Measurements from ENCODE around the gene CHRD. TPM values are rescaled to one million over a fixed set of nuclear protein-coding genes. Genes with fewer than 3 reads are reported as not detected.

The CHRD gene
- total and polyA plus RNA-seq, 2 donors, result 0.24 to 2.5 TPM

- DNase-seq (ENCODE audit: low read depth in 6 of 9, low spot score in 9 of 9), result no peak
- Histone ChIP-seq H3K27me3 (ENCODE audit: control insufficient read depth in 2 of 2, insufficient read depth in 1 of 2, low read length in 1 of 2) (peaks cover 7 to 42% of the 10 kb centered on the region in 2 donors), H3K27ac (ENCODE audit: low read depth in 1 of 2, low read length in 1 of 2) (no peak overlapping the region), H3K36me3 (ENCODE audit: control insufficient read depth in 2 of 2, insufficient read depth in 2 of 2, low read length in 1 of 2) (no peaks in the 10 kb centered on the region), H3K4me1 (ENCODE audit: control insufficient read depth in 2 of 2, insufficient read depth in 2 of 2, low read length in 2 of 2) (peaks cover 9 to 16% of the 10 kb centered on the region in 2 donors), H3K4me3 (ENCODE audit: low read length in 2 of 2) (no peak overlapping the region), H3K9me3 (ENCODE audit: control insufficient read depth in 2 of 2, insufficient read depth in 1 of 2, low read length in 1 of 2) (peaks cover 2 to 3% of the 10 kb centered on the region in 2 donors)
- WGBS, result 96% methylated on average over 14 of the region's 14 CpGs
Observed at GRCh38 chr3:184358921-184359350, 20.9 kb upstream of the CHRD start.

- WGBS, result 96% methylated on average over 9 of the region's 9 CpGs
- H3K36me3 ChIP-seq (ENCODE audit: control insufficient read depth in 2 of 2, insufficient read depth in 2 of 2, low read length in 1 of 2), result no peaks in the 10 kb centered on the region
- peaks cover 7 to 42% of the 10 kb centered on the region in 2 donors for H3K27me3 ChIP-seq (ENCODE audit: control insufficient read depth in 2 of 2, insufficient read depth in 1 of 2, low read length in 1 of 2)
Observed at GRCh38 chr3:184359610-184360009, 20.2 kb upstream of the CHRD start.

GRCh38 chr3:184360070-184360928 lies 19.6 kb upstream of the CHRD start:
- no peak overlapping the region for H3K4me3 ChIP-seq (ENCODE audit: low read length in 2 of 2)
- 95% methylated on average over 12 of the region's 12 CpGs for WGBS
- peaks cover 0 to 5% of the 10 kb centered on the region in 2 donors for H3K36me3 ChIP-seq (ENCODE audit: control insufficient read depth in 2 of 2, insufficient read depth in 2 of 2, low read length in 1 of 2)
- peaks cover 9 to 18% of the 10 kb centered on the region in 2 donors for H3K4me1 ChIP-seq (ENCODE audit: control insufficient read depth in 2 of 2, insufficient read depth in 2 of 2, low read length in 2 of 2)
- H3K27ac ChIP-seq (ENCODE audit: low read depth in 1 of 2, low read length in 1 of 2), result no peak overlapping the region
- peaks cover 2 to 3% of the 10 kb centered on the region in 2 donors for H3K9me3 ChIP-seq (ENCODE audit: control insufficient read depth in 2 of 2, insufficient read depth in 1 of 2, low read length in 1 of 2)
- H3K27me3 ChIP-seq (ENCODE audit: control insufficient read depth in 2 of 2, insufficient read depth in 1 of 2, low read length in 1 of 2), result peaks cover 7 to 42% of the 10 kb centered on the region in 2 donors
- no peak for DNase-seq (ENCODE audit: low read depth in 6 of 9, low spot score in 9 of 9)

More at GRCh38 chr3:184359610-184360009, 20.2 kb upstream of the CHRD start:
- Histone ChIP-seq H3K4me1 (ENCODE audit: control insufficient read depth in 2 of 2, insufficient read depth in 2 of 2, low read length in 2 of 2) (peaks cover 9 to 18% of the 10 kb centered on the region in 2 donors), H3K4me3 (ENCODE audit: low read length in 2 of 2) (no peak overlapping the region), H3K27ac (ENCODE audit: low read depth in 1 of 2, low read length in 1 of 2) (no peak overlapping the region), H3K9me3 (ENCODE audit: control insufficient read depth in 2 of 2, insufficient read depth in 1 of 2, low read length in 1 of 2) (peaks cover 2 to 3% of the 10 kb centered on the region in 2 donors)
- no peak for DNase-seq (ENCODE audit: low read depth in 6 of 9, low spot score in 9 of 9)

GRCh38 chr3:184360929-184361531 lies 18.8 kb upstream of the CHRD start:
- Histone ChIP-seq H3K9me3 (ENCODE audit: control insufficient read depth in 2 of 2, insufficient read depth in 1 of 2, low read length in 1 of 2) (peaks cover 2 to 3% of the 10 kb centered on the region in 2 donors), H3K36me3 (ENCODE audit: control insufficient read depth in 2 of 2, insufficient read depth in 2 of 2, low read length in 1 of 2) (peaks cover 0 to 9% of the 10 kb centered on the region in 2 donors), H3K4me1 (ENCODE audit: control insufficient read depth in 2 of 2, insufficient read depth in 2 of 2, low read length in 2 of 2) (peaks cover 9 to 18% of the 10 kb centered on the region in 2 donors), H3K27me3 (ENCODE audit: control insufficient read depth in 2 of 2, insufficient read depth in 1 of 2, low read length in 1 of 2) (peaks cover 7 to 42% of the 10 kb centered on the region in 2 donors), H3K27ac (ENCODE audit: low read depth in 1 of 2, low read length in 1 of 2) (no peak overlapping the region), H3K4me3 (ENCODE audit: low read length in 2 of 2) (peak overlapping the region; percentile 5 to 83)
- 17% methylated on average over 24 of the region's 24 CpGs for WGBS
- DNase-seq (ENCODE audit: low read depth in 6 of 9, low spot score in 9 of 9), result no peak

- Histone ChIP-seq H3K4me3 (ENCODE audit: low read length in 2 of 2) (peak within 1 kb of the TSS; percentile 77 to 83), H3K9me3 (ENCODE audit: control insufficient read depth in 2 of 2, insufficient read depth in 1 of 2, low read length in 1 of 2) (peaks cover 2 to 3% of the 10 kb centered on the region in 2 donors), H3K4me1 (ENCODE audit: control insufficient read depth in 2 of 2, insufficient read depth in 2 of 2, low read length in 2 of 2) (peaks cover 9 to 18% of the 10 kb centered on the region in 2 donors), H3K27me3 (ENCODE audit: control insufficient read depth in 2 of 2, insufficient read depth in 1 of 2, low read length in 1 of 2) (peaks cover 7 to 42% of the 10 kb centered on the region in 2 donors), H3K36me3 (ENCODE audit: control insufficient read depth in 2 of 2, insufficient read depth in 2 of 2, low read length in 1 of 2) (peaks cover 0 to 12% of the 10 kb centered on the region in 2 donors), H3K27ac (ENCODE audit: low read depth in 1 of 2, low read length in 1 of 2) (peak within 1 kb of the TSS; percentile 87 to 92)
- under 1% methylated on average over 56 of the region's 56 CpGs for WGBS
- DNase-seq (ENCODE audit: low read depth in 6 of 9, low spot score in 9 of 9), result peak in 5 of 9 donors; percentile 15 to 45 (median 28)
Observed at GRCh38 chr3:184361532-184361931, 18.3 kb upstream of the CHRD start, which contains the start of the genes CLCN2 and POLR2H. CLCN2 (minus strand) TSS chr3:184361605; CDS start chr3:184361479, 126 bp downstream. POLR2H (plus strand) TSS chr3:184361710; CDS start chr3:184363493, 1,783 bp downstream.

- peaks cover 2 to 3% of the 10 kb centered on the region in 2 donors for H3K9me3 ChIP-seq (ENCODE audit: control insufficient read depth in 2 of 2, insufficient read depth in 1 of 2, low read length in 1 of 2)
- H3K4me1 ChIP-seq (ENCODE audit: control insufficient read depth in 2 of 2, insufficient read depth in 2 of 2, low read length in 2 of 2), result peaks cover 9 to 18% of the 10 kb centered on the region in 2 donors
- peaks cover 5 to 17% of the 10 kb centered on the region in 2 donors for H3K36me3 ChIP-seq (ENCODE audit: control insufficient read depth in 2 of 2, insufficient read depth in 2 of 2, low read length in 1 of 2)
- WGBS, result under 1% methylated on average over 38 of the region's 38 CpGs
- H3K27me3 ChIP-seq (ENCODE audit: control insufficient read depth in 2 of 2, insufficient read depth in 1 of 2, low read length in 1 of 2), result peaks cover 7 to 42% of the 10 kb centered on the region in 2 donors
- H3K27ac ChIP-seq (ENCODE audit: low read depth in 1 of 2, low read length in 1 of 2), result peak overlapping the region; percentile 87 to 92
- H3K4me3 ChIP-seq (ENCODE audit: low read length in 2 of 2), result peak overlapping the region; percentile 77 to 83
- DNase-seq (ENCODE audit: low read depth in 6 of 9, low spot score in 9 of 9), result peak in 6 of 9 donors; percentile 13 to 59 (median 20)
Observed at GRCh38 chr3:184361932-184362667, 17.8 kb upstream of the CHRD start.

- H3K27ac ChIP-seq (ENCODE audit: low read depth in 1 of 2, low read length in 1 of 2), result peak overlapping the region; percentile 87 to 92
- under 1% methylated on average over 68 of the region's 68 CpGs for WGBS
- peaks cover 0 to 2% of the 10 kb centered on the region in 2 donors for H3K9me3 ChIP-seq (ENCODE audit: control insufficient read depth in 2 of 2, insufficient read depth in 1 of 2, low read length in 1 of 2)
- DNase-seq (ENCODE audit: low read depth in 6 of 9, low spot score in 9 of 9), result peak; percentile 84 to 97 (median 91)
- peaks cover 9 to 20% of the 10 kb centered on the region in 2 donors for H3K36me3 ChIP-seq (ENCODE audit: control insufficient read depth in 2 of 2, insufficient read depth in 2 of 2, low read length in 1 of 2)
- H3K27me3 ChIP-seq (ENCODE audit: control insufficient read depth in 2 of 2, insufficient read depth in 1 of 2, low read length in 1 of 2), result peaks cover 7 to 41% of the 10 kb centered on the region in 2 donors
- peaks cover 9 to 18% of the 10 kb centered on the region in 2 donors for H3K4me1 ChIP-seq (ENCODE audit: control insufficient read depth in 2 of 2, insufficient read depth in 2 of 2, low read length in 2 of 2)
- peak overlapping the region; percentile 77 to 83 for H3K4me3 ChIP-seq (ENCODE audit: low read length in 2 of 2)
Observed at GRCh38 chr3:184362668-184363546, 16.9 kb upstream of the CHRD start.
